MM.1S (cell line): ENCODE measurements around the gene PRLH.

Experiments
- DNase-seq: peaks from one replicate; pipeline ENCODE4 v3.0.0-alpha.2; 2015
- H2AFZ ChIP-seq: fragments of 300-600 bp; sonication (generic); 2 replicates; pipeline ENCODE4 v1.6.0; 2016; ENCODE audit warnings: antibody characterized with exemption, low read length
- H3F3A ChIP-seq: fragments of 300-600 bp; sonication (generic); 2 replicates; pipeline ENCODE4 v1.6.1; 2016; ENCODE audit warnings: mild to moderate bottlenecking, antibody characterized with exemption, low read length, moderate library complexity, mixed read lengths; ENCODE audit not compliant: insufficient read depth
- H3K27ac ChIP-seq: fragments of 300-600 bp; sonication (generic); 2 replicates; pipeline ENCODE4 v1.5.1; 2016; ENCODE audit warnings: mild to moderate bottlenecking, low read length
- H3K27me3 ChIP-seq: fragments of 300-600 bp; sonication (generic); replicated peaks from 2 replicates; pipeline ENCODE4 v1.6.0; 2016; ENCODE audit warnings: low read length; ENCODE audit not compliant: insufficient read depth
- H3K36me3 ChIP-seq: fragments of 300-600 bp; sonication (generic); replicated peaks from 2 replicates; pipeline ENCODE4 v1.6.1; 2016; ENCODE audit warnings: mild to moderate bottlenecking, low read length, mixed read lengths; ENCODE audit not compliant: insufficient read depth
- H3K4me1 ChIP-seq: fragments of 300-600 bp; sonication (generic); 2 replicates; pipeline ENCODE4 v1.6.1; 2016; ENCODE audit warnings: low read length, mixed read lengths
- H3K4me2 ChIP-seq: fragments of 300-600 bp; sonication (generic); 2 replicates; pipeline ENCODE4 v1.6.0; 2016; ENCODE audit warnings: low read depth, low read length
- H3K4me3 ChIP-seq: fragments of 300-600 bp; sonication (generic); 2 replicates; pipeline ENCODE4 v1.5.1; 2016; ENCODE audit warnings: low read length, mixed read lengths
- H3K79me2 ChIP-seq: fragments of 300-600 bp; sonication (generic); 2 replicates; pipeline ENCODE4 v1.6.1; 2016; ENCODE audit warnings: mixed run types, low read length, mixed read lengths
- H3K9ac ChIP-seq: fragments of 300-600 bp; sonication (generic); 2 replicates; pipeline ENCODE4 v1.6.1; 2016; ENCODE audit warnings: low read length, mixed read lengths
- H3K9me2 ChIP-seq: fragments of 300-600 bp; sonication (generic); replicated peaks from 2 replicates; pipeline ENCODE4 v1.6.1; 2016; ENCODE audit warnings: mild to moderate bottlenecking, low read length, mixed read lengths; ENCODE audit not compliant: insufficient read depth
- H3K9me3 ChIP-seq: fragments of 300-600 bp; sonication (generic); replicated peaks from 2 replicates; pipeline ENCODE4 v1.6.1; 2016; ENCODE audit warnings: mild to moderate bottlenecking, low read length, mixed read lengths; ENCODE audit not compliant: insufficient read depth
- H4K20me1 ChIP-seq: fragments of 300-600 bp; sonication (generic); 2 replicates; pipeline ENCODE4 v1.6.1; 2016; ENCODE audit warnings: mild to moderate bottlenecking, low read length, moderate library complexity, mixed read lengths; ENCODE audit not compliant: insufficient read depth
- EZH2 ChIP-seq: fragments of 300-600 bp; sonication (generic); optimal IDR thresholded peaks from 2 replicates; pipeline ENCODE3; 2017; ENCODE audit warnings: low read depth, mild to moderate bottlenecking, antibody characterized with exemption, low read length, mixed read lengths
- EZH2phosphoT487 ChIP-seq: fragments of 300-600 bp; sonication (generic); IDR thresholded peaks from 2 replicates; pipeline ENCODE4 v1.6.1; 2018; ENCODE audit warnings: antibody characterized with exemption, low read length
- TF ChIP-seq, protein P1 (sequence below): fragments of 300-600 bp; sonication (generic); IDR thresholded peaks from 2 replicates; pipeline ENCODE4 v1.5.1; 2016; ENCODE audit warnings: antibody characterized with exemption, low read length, mixed read lengths

Gene PRLH

GRCh38 chr2:237556773-237557632 lies 9.4 kb upstream of the PRLH start:
- peaks cover 10% of the 10 kb centered on the region for H3F3A ChIP-seq
- no peak overlapping the region for H3K9ac ChIP-seq
- 0 out of 2 replicates have a peak overlapping the region, but pooled peaks have one; percentile 2 for H3K4me3 ChIP-seq
- H2AFZ ChIP-seq: no peak overlapping the region
- H3K36me3 ChIP-seq: no peaks in the 10 kb centered on the region
- H3K27me3 ChIP-seq: peaks cover 24% of the 10 kb centered on the region
- H4K20me1 ChIP-seq: no peaks in the 10 kb centered on the region
- no peaks in the 10 kb centered on the region for H3K79me2 ChIP-seq
- H3K9me2 ChIP-seq: no peaks in the 10 kb centered on the region
- peaks cover 13% of the 10 kb centered on the region for H3K4me1 ChIP-seq
- peak overlapping the region; percentile 12; the same call in 1 of the 2 replicates for H3K4me2 ChIP-seq
- peak; percentile 82 for DNase-seq
- H3K27ac ChIP-seq: no peak overlapping the region; the same call in 1 of the 2 replicates
- H3K9me3 ChIP-seq: no peaks in the 10 kb centered on the region
- TF ChIP-seq EZH2 (no peak), EZH2phosphoT487 (no peak)
- TF ChIP-seq, protein P1, sequence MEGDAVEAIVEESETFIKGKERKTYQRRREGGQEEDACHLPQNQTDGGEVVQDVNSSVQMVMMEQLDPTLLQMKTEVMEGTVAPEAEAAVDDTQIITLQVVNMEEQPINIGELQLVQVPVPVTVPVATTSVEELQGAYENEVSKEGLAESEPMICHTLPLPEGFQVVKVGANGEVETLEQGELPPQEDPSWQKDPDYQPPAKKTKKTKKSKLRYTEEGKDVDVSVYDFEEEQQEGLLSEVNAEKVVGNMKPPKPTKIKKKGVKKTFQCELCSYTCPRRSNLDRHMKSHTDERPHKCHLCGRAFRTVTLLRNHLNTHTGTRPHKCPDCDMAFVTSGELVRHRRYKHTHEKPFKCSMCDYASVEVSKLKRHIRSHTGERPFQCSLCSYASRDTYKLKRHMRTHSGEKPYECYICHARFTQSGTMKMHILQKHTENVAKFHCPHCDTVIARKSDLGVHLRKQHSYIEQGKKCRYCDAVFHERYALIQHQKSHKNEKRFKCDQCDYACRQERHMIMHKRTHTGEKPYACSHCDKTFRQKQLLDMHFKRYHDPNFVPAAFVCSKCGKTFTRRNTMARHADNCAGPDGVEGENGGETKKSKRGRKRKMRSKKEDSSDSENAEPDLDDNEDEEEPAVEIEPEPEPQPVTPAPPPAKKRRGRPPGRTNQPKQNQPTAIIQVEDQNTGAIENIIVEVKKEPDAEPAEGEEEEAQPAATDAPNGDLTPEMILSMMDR: no peak

DNA sequence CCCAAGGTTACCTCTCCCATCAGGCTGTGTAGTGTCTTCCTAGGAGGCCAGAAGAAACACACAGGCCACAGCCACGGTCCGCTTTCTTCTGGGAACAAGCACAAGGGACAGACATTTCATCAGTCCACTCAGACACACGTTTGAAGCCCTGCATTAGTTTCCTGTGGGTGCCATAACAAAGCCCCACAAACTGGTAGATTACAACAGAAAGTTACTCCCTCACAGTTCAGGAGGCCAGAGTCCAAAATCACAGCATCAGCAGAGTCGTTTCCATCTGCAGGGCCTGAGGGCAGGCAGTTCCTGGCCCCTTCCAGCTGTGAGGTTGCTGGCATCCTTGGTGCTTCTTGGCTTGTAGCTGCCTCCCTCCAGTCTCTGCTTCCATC lies 8.8 kb upstream of the PRLH start:
- Histone ChIP-seq H3F3A (peaks cover 10% of the 10 kb centered on the region), H3K9ac (no peak overlapping the region), H3K4me1 (peaks cover 13% of the 10 kb centered on the region), H3K9me2 (no peaks in the 10 kb centered on the region), H3K36me3 (no peaks in the 10 kb centered on the region), H3K79me2 (no peaks in the 10 kb centered on the region), H3K27me3 (peaks cover 27% of the 10 kb centered on the region), H3K9me3 (no peaks in the 10 kb centered on the region), H2AFZ (no peak overlapping the region), H3K4me3 (0 out of 2 replicates have a peak overlapping the region, but pooled peaks have one; percentile 2), H3K27ac (no peak overlapping the region; the same call in 1 of the 2 replicates), H3K4me2 (peak overlapping the region; percentile 12; the same call in 1 of the 2 replicates), H4K20me1 (no peaks in the 10 kb centered on the region)
- DNase-seq: no peak
- TF ChIP-seq, protein P1: no peak
- no peak for TF ChIP-seq EZH2phosphoT487
- TF ChIP-seq EZH2: no peak

- H3K36me3 ChIP-seq: no peaks in the 10 kb centered on the region
- H3K4me3 ChIP-seq: no peak overlapping the region
- no peak overlapping the region for H2AFZ ChIP-seq
- no peak for TF ChIP-seq EZH2phosphoT487
- peaks cover 10% of the 10 kb centered on the region for H3F3A ChIP-seq
- H3K4me2 ChIP-seq: no peak overlapping the region
- H3K27ac ChIP-seq: no peak overlapping the region
- H4K20me1 ChIP-seq: no peaks in the 10 kb centered on the region
- no peaks in the 10 kb centered on the region for H3K79me2 ChIP-seq
- peaks cover 21% of the 10 kb centered on the region for H3K27me3 ChIP-seq
- no peak overlapping the region for H3K9ac ChIP-seq
- H3K4me1 ChIP-seq: peaks cover 13% of the 10 kb centered on the region
- H3K9me3 ChIP-seq: no peaks in the 10 kb centered on the region
- H3K9me2 ChIP-seq: no peaks in the 10 kb centered on the region
- no peak for DNase-seq
Observed at GRCh38 chr2:237558961-237559641, 7.3 kb upstream of the PRLH start.
